D721Med (cell line): ENCODE measurements around the gene ASTE1.
A peak's percentile ranks its signal among the peaks of the same experiment; 100 is the strongest.

ENCODE experiments used
- DNase-seq: peaks from one replicate; pipeline ENCODE4 v3.0.0; 2011; ENCODE audit warnings: low spot score; ENCODE audit not compliant: insufficient read length
- FAIRE-seq: peaks from 2 replicates; lab custom pipeline; 2011; peaks lifted over from hg19 to GRCh38; lab: Jason Lieb, UNC
- CTCF ChIP-seq: IDR thresholded peaks from 2 replicates; pipeline ENCODE4 v1.5.1; 2012; ENCODE audit warnings: mild to moderate bottlenecking, control low read depth; ENCODE audit not compliant: insufficient read depth; ENCODE audit errors: missing control alignments

ASTE1 gene

GRCh38 chr3:131033480-131034080 lies 7.0 kb upstream of the ASTE1 start:
- peak; percentile 84 for FAIRE-seq
- DNase-seq = no peak
- TF ChIP-seq CTCF = peak; percentile 77

GRCh38 chr3:131031660-131032059 lies 5.0 kb upstream of the ASTE1 start:
- no peak for DNase-seq
- FAIRE-seq = no peak
- TF ChIP-seq CTCF = no peak

- DNase-seq (no peak), FAIRE-seq (no peak)
- TF ChIP-seq CTCF = no peak
Observed at GRCh38 chr3:131028844-131029243, 2.2 kb upstream of the ASTE1 start.

- TF ChIP-seq CTCF = no peak
- DNase-seq (no peak), FAIRE-seq (no peak)
Observed at GRCh38 chr3:131025539-131025938, 1.1 kb downstream of the ASTE1 start.

- DNase-seq (no peak), FAIRE-seq (no peak)
- TF ChIP-seq CTCF = no peak
Observed at GRCh38 chr3:131020122-131020693, 6.4 kb downstream of the ASTE1 start.

- no peak for TF ChIP-seq CTCF
- FAIRE-seq (no peak), DNase-seq (no peak)
Observed at GRCh38 chr3:131018970-131019369, 7.7 kb downstream of the ASTE1 start.

GRCh38 chr3:131009698-131010097 lies 16.9 kb downstream of the ASTE1 start:
- DNase-seq = no peak
- FAIRE-seq = no peak
- TF ChIP-seq CTCF = no peak
